AG04450 (cell line): Measurements from ENCODE around the gene KCNQ5. TPM values are rescaled to one million over a fixed set of nuclear protein-coding genes. Genes with fewer than 3 reads are reported as not detected.
A peak's percentile ranks its signal among the peaks of the same experiment; 100 is the strongest.

ENCODE experiments used
- CTCF ChIA-PET: fragments of 300-600, 350-600 bp; formaldehyde crosslinking; extraction: SDS; loops from one replicate; lab custom pipeline; 2022; ENCODE audit warnings: antibody characterized with exemption, inconsistent platforms; lab: Charles Lee
- POLR2A ChIA-PET: fragments of 350-600 bp; formaldehyde crosslinking; extraction: SDS; loops from one replicate; lab custom pipeline; 2021; ENCODE audit warnings: antibody characterized with exemption, inconsistent platforms; lab: Yijun Ruan, JAX
- DNase-seq: peaks from one replicate; pipeline ENCODE4 v3.0.0-alpha.2; 2011; ENCODE audit warnings: low read depth, low spot score
- H3K27ac ChIP-seq: one replicate; pipeline ENCODE4 v1.5.1; 2012; ENCODE audit warnings: low read depth, low read length, control low read depth
- H3K27me3 ChIP-seq: one replicate; pipeline ENCODE4 v1.6.0; 2012; ENCODE audit warnings: low read length; ENCODE audit not compliant: control insufficient read depth, insufficient read depth
- H3K4me3 ChIP-seq: 2 replicates; pipeline ENCODE4 v1.5.1; 2011; ENCODE audit warnings: mild to moderate bottlenecking, low read depth, low read length, control low read depth
- H3K9me3 ChIP-seq: 2 replicates; pipeline ENCODE4 v1.5.1; 2012; ENCODE audit warnings: low read length; ENCODE audit not compliant: control insufficient read depth, insufficient read depth
- polyA plus RNA-seq: library from polyadenylated mRNA; depleted of rRNA; stranded (reverse); fragments of >200 nt; gene quantifications from 2 replicates; pipeline ENCODE4 v1.2.3, GENCODE V29; 2011
- TF ChIP-seq, protein P1 (sequence below): IDR thresholded peaks from 2 replicates; pipeline ENCODE4 v1.5.1; 2011; ENCODE audit warnings: low read depth, low read length, control low read depth, inconsistent platforms

KCNQ5 gene
- polyA plus RNA-seq, 1 experiment = 0.52 TPM

DNA sequence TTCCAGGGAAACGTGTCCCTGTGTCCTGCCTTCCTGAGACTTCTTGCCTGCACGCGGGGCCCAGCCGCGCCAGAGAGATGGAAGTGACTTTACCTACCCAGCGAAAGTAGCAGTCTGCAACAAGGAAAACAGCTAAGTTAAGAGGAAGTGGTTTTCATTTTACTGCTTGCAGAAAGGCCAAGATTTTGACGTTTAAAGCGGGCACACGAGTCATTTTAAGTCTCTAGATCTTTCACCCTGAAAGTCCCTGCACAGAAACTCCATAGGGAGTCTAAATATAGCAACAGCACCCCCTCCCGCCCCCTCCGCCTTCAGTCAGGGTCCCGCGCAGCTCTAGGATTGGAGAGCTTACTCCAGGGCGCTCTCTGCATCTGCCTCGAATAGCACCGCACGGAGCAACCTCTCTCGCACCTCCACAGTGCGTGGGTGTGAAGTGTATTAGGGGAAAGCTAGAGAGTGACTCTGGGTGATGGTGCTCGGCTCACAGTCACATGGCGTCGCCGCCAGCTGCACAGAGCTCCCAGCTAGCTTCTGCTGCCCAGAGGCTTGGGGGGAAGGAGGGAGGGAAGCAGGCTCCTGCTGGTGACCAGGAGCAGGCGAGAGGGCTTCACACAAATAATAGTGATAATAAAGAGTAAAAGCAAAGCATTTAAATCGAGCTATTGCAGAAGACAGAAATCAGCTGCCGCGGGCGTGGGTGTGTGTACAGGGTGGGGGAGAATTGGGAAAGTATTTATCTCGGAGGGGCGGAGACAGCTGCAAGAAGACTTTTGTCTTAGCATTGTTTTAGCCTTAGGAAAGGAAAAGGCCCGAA, 1.8 kb upstream of the KCNQ5 start:
- Histone ChIP-seq H3K27ac (no peak overlapping the region), H3K9me3 (no peaks in the 10 kb centered on the region; the same call in 1 of the 2 replicates), H3K4me3 (peak overlapping the region; percentile 51), H3K27me3 (no peaks in the 10 kb centered on the region)
- DNase-seq = no peak
- CTCF ChIA-PET = interaction anchor here (0.5 to 10.4 kb wide), 10 partner anchors 12 to 689 kb away, joined by 3 to 262 read pairs (median 5); no protein-coding TSS in a partner anchor
- TF ChIP-seq, protein P1, sequence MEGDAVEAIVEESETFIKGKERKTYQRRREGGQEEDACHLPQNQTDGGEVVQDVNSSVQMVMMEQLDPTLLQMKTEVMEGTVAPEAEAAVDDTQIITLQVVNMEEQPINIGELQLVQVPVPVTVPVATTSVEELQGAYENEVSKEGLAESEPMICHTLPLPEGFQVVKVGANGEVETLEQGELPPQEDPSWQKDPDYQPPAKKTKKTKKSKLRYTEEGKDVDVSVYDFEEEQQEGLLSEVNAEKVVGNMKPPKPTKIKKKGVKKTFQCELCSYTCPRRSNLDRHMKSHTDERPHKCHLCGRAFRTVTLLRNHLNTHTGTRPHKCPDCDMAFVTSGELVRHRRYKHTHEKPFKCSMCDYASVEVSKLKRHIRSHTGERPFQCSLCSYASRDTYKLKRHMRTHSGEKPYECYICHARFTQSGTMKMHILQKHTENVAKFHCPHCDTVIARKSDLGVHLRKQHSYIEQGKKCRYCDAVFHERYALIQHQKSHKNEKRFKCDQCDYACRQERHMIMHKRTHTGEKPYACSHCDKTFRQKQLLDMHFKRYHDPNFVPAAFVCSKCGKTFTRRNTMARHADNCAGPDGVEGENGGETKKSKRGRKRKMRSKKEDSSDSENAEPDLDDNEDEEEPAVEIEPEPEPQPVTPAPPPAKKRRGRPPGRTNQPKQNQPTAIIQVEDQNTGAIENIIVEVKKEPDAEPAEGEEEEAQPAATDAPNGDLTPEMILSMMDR = peak; percentile 5; the same call in 1 of the 2 replicates
- POLR2A ChIA-PET = no interaction called here

DNA sequence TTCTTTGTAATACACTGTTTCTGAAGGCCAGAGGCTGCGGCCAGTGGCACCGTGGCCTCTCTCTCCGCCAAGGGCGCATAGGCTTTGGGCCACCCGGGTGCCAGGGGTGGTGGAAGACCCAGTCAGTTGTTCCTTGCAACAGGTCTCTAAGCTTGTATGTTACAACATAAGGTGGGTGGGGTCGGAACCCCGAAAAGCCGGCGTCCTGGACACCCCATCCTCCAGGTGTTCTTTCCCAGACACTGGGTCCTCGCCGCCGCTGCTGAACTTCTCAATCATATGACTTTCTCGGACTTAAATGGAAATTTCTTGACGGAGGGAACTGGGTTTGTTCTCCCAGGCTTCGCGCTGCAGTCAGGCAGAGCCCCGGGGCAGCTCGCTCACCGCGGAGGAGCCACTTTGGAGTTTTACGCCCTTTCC, 983 bp upstream of the KCNQ5 start:
- TF ChIP-seq, protein P1 = no peak
- CTCF ChIA-PET = interaction anchor here (0.6 to 10.4 kb wide), 8 partner anchors 40 to 689 kb away, joined by 4 to 262 read pairs (median 5); no protein-coding TSS in a partner anchor
- H3K9me3 ChIP-seq = no peaks in the 10 kb centered on the region; the same call in 1 of the 2 replicates
- POLR2A ChIA-PET = no interaction called here
- H3K27me3 ChIP-seq = no peaks in the 10 kb centered on the region
- peak overlapping the region; percentile 67 for H3K4me3 ChIP-seq
- no peak overlapping the region for H3K27ac ChIP-seq
- no peak for DNase-seq

DNA sequence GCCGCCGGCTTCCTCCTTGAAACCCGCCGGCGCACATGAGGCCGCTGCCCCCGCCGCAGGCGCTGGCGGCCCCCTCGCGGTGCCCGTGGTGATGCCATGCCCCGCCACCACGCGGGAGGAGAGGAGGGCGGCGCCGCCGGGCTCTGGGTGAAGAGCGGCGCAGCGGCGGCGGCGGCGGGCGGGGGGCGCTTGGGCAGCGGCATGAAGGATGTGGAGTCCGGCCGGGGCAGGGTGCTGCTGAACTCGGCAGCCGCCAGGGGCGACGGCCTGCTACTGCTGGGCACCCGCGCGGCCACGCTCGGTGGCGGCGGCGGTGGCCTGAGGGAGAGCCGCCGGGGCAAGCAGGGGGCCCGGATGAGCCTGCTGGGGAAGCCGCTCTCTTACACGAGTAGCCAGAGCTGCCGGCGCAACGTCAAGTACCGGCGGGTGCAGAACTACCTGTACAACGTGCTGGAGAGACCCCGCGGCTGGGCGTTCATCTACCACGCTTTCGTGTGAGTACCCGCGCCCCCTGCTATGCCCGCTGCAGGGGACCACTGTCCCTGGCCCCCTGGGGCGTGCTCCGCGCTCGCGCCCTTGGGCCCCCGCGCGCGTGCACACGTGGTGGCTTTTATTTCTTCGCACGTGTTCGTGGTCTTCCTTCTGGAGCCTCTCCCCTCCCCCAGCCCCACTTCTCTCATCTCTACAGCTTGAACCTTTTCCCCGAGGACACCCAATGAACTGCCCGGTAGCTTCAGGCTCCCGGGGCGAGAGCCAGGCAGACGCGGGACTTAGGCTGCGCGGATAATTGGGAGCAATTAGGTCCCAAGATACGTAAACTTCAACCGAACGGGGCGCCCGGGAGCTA, 453 bp downstream of the KCNQ5 start:
- CTCF ChIA-PET = interaction anchor here (0.6 to 10.4 kb wide), 7 partner anchors 13 to 507 kb away, joined by 3 to 262 read pairs (median 4); no protein-coding TSS in a partner anchor
- POLR2A ChIA-PET = no interaction called here

DNA sequence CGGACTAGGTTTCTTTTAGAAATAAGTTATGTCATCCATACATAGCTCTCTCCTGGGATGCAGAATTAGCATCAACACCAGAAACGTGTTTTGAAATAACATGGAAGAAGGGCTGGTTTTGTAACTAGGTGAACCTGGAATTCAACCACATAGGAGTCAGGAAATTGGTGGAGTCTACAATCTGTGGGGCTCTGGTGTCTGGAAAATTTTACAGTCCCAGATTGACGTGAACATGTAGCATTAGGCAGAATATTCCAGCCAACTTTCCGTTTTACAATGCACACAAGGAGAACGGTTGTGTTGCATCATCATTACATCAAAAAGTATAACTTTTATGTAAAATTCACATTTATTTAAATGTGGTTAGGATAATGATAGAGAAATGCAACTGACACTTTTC, 1.9 kb downstream of the KCNQ5 start:
- POLR2A ChIA-PET = no interaction called here
- Histone ChIP-seq H3K9me3 (no peaks in the 10 kb centered on the region; the same call in 1 of the 2 replicates), H3K27me3 (no peaks in the 10 kb centered on the region), H3K27ac (no peak overlapping the region), H3K4me3 (no peak overlapping the region)
- no peak for DNase-seq
- TF ChIP-seq, protein P1 = no peak
- CTCF ChIA-PET = interaction anchor here (1.5 to 10.4 kb wide), 2 partner anchors 212 to 506 kb away, joined by 7 to 262 read pairs; no protein-coding TSS in a partner anchor

More for the DNA sequence above, 453 bp downstream of the KCNQ5 start:
- TF ChIP-seq, protein P1 = 0 out of 2 replicates have a peak, but pooled peaks have one; percentile 16
- no peak overlapping the region for H3K27ac ChIP-seq
- no peaks in the 10 kb centered on the region for H3K27me3 ChIP-seq
- no peak for DNase-seq
- peak overlapping the region; percentile 67 for H3K4me3 ChIP-seq
- no peaks in the 10 kb centered on the region; the same call in 1 of the 2 replicates for H3K9me3 ChIP-seq
